Measurements from ENCODE around the gene NDUFA6.

GRCh38 chr22:42078469-42079318 is 11.9 kb downstream of the NDUFA6 start:
- TF ChIP-seq CTCF (optimal IDR thresholded peaks at IDR 0.05 in 1 of 3, IDR thresholded peaks at IDR 0.05 in 1 of 3, conservative IDR thresholded peaks at IDR 0.05 in 1 of 3; ENCODE audit: extremely low read depth in 1 of 3, insufficient read depth in 2 of 3, low read length in 3 of 3) (no peak), EZH2 (IDR thresholded peaks at IDR 0.05; ENCODE audit: low read length) (no peak)
